ENCODE measurements around the gene BANF2.

Gene BANF2

DNA sequence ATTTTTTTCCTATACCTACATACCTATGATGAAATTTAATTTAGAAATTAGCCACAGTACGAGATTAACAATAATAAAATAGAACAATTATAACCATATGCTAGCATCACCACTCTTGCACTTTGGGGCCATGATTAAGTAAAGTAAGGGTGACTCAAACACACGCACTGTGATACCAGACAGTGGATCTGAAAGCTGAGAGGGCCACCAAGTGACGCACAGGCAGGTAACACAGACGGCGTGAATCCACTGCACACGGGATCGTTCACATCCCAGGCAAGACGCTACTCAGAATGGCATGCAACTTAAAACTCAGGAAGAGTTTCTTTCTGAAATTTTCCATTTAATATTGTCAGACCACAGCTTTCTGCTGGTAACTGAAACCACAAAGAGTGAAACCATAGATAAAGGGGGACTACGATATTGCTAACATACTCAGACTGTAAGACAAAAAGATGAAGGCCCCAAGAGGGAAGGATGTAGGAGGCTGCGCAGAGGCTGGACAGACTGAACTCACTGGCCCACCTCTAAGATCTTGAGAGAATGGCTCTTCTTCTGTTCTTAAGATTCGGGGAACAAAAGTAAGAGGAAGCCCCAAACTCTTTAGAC is 35.6 kb upstream of the BANF2 start:
- Histone ChIP-seq H3K27ac (ENCODE audit: low read depth, low read length) (no peak overlapping the region), H3K4me3 (ENCODE audit: low read depth in 1 of 2, low read length in 2 of 2) (no peak overlapping the region), H3K27me3 (ENCODE audit: control insufficient read depth in 1 of 2, insufficient read depth in 2 of 2, low read length in 2 of 2) (no peaks in the 10 kb centered on the region), H3K9me3 (ENCODE audit: control insufficient read depth in 1 of 2, low read length in 2 of 2) (no peaks in the 10 kb centered on the region), H3K9ac (ENCODE audit: low read depth in 1 of 2, low read length in 2 of 2) (no peak overlapping the region), H3K36me3 (ENCODE audit: control insufficient read depth in 1 of 2, insufficient read depth in 2 of 2, low read length in 2 of 2) (peaks cover 9 to 28% of the 10 kb centered on the region in 2 donors), H3K4me1 (ENCODE audit: control insufficient read depth in 1 of 2, insufficient read depth in 2 of 2, low read length in 2 of 2) (peaks cover 33 to 38% of the 10 kb centered on the region in 2 donors)

- H3K36me3 ChIP-seq (ENCODE audit: control insufficient read depth in 1 of 2, insufficient read depth in 2 of 2, low read length in 2 of 2) = peaks cover 5 to 16% of the 10 kb centered on the region in 2 donors
- no peaks in the 10 kb centered on the region for H3K9me3 ChIP-seq (ENCODE audit: control insufficient read depth in 1 of 2, low read length in 2 of 2)
- no peaks in the 10 kb centered on the region for H3K27me3 ChIP-seq (ENCODE audit: control insufficient read depth in 1 of 2, insufficient read depth in 2 of 2, low read length in 2 of 2)
- peaks cover 28 to 30% of the 10 kb centered on the region in 2 donors for H3K4me1 ChIP-seq (ENCODE audit: control insufficient read depth in 1 of 2, insufficient read depth in 2 of 2, low read length in 2 of 2)
- H3K4me3 ChIP-seq (ENCODE audit: low read depth in 1 of 2, low read length in 2 of 2) = no peak overlapping the region
- no peak overlapping the region for H3K27ac ChIP-seq (ENCODE audit: low read depth, low read length)
- no peak overlapping the region for H3K9ac ChIP-seq (ENCODE audit: low read depth in 1 of 2, low read length in 2 of 2)
These were observed 34.0 kb upstream of the BANF2 start for GRCh38 chr20:17665756-17666155.

GRCh38 chr20:17666481-17666880 is 33.3 kb upstream of the BANF2 start:
- H3K4me1 ChIP-seq (ENCODE audit: control insufficient read depth in 1 of 2, insufficient read depth in 2 of 2, low read length in 2 of 2) = peaks cover 20 to 30% of the 10 kb centered on the region in 2 donors
- peaks cover 5 to 16% of the 10 kb centered on the region in 2 donors for H3K36me3 ChIP-seq (ENCODE audit: control insufficient read depth in 1 of 2, insufficient read depth in 2 of 2, low read length in 2 of 2)
- no peak overlapping the region for H3K4me3 ChIP-seq (ENCODE audit: low read depth in 1 of 2, low read length in 2 of 2)
- no peak overlapping the region for H3K9ac ChIP-seq (ENCODE audit: low read depth in 1 of 2, low read length in 2 of 2)
- no peaks in the 10 kb centered on the region for H3K9me3 ChIP-seq (ENCODE audit: control insufficient read depth in 1 of 2, low read length in 2 of 2)
- no peaks in the 10 kb centered on the region for H3K27me3 ChIP-seq (ENCODE audit: control insufficient read depth in 1 of 2, insufficient read depth in 2 of 2, low read length in 2 of 2)
- no peak overlapping the region for H3K27ac ChIP-seq (ENCODE audit: low read depth, low read length)

DNA sequence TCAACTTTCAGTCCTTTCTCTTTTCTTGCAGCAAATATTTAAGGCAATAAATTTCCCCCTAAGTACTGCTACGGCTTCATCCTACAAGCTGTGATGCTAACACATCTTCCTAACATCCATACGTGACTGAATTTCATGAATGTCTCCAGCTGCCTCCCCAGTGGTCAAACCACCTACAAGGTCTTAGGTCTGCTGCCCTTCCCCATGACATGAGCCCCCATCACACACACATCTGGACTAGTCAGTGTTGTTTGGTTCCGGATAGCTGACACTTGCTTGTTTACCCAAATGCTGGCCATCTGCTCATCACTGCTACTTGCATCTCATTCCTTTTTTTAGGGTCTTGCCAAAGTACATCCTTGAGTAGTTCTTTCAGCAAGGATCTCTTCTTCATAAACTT is 32.3 kb upstream of the BANF2 start:
- Histone ChIP-seq H3K4me3 (ENCODE audit: low read depth in 1 of 2, low read length in 2 of 2) (no peak overlapping the region), H3K27ac (ENCODE audit: low read depth, low read length) (no peak overlapping the region), H3K4me1 (ENCODE audit: control insufficient read depth in 1 of 2, insufficient read depth in 2 of 2, low read length in 2 of 2) (peaks cover 13 to 30% of the 10 kb centered on the region in 2 donors), H3K9ac (ENCODE audit: low read depth in 1 of 2, low read length in 2 of 2) (no peak overlapping the region), H3K27me3 (ENCODE audit: control insufficient read depth in 1 of 2, insufficient read depth in 2 of 2, low read length in 2 of 2) (no peaks in the 10 kb centered on the region), H3K36me3 (ENCODE audit: control insufficient read depth in 1 of 2, insufficient read depth in 2 of 2, low read length in 2 of 2) (peaks cover 5 to 16% of the 10 kb centered on the region in 2 donors), H3K9me3 (ENCODE audit: control insufficient read depth in 1 of 2, low read length in 2 of 2) (no peaks in the 10 kb centered on the region)

- Histone ChIP-seq H3K27me3 (ENCODE audit: control insufficient read depth in 1 of 2, insufficient read depth in 2 of 2, low read length in 2 of 2) (no peaks in the 10 kb centered on the region), H3K4me3 (ENCODE audit: low read depth in 1 of 2, low read length in 2 of 2) (no peak overlapping the region), H3K9me3 (ENCODE audit: control insufficient read depth in 1 of 2, low read length in 2 of 2) (no peaks in the 10 kb centered on the region), H3K36me3 (ENCODE audit: control insufficient read depth in 1 of 2, insufficient read depth in 2 of 2, low read length in 2 of 2) (peaks cover 5 to 18% of the 10 kb centered on the region in 2 donors), H3K27ac (ENCODE audit: low read depth, low read length) (no peak overlapping the region), H3K9ac (ENCODE audit: low read depth in 1 of 2, low read length in 2 of 2) (no peak overlapping the region), H3K4me1 (ENCODE audit: control insufficient read depth in 1 of 2, insufficient read depth in 2 of 2, low read length in 2 of 2) (peaks cover 15 to 22% of the 10 kb centered on the region in 2 donors)
These were observed 31.3 kb upstream of the BANF2 start for GRCh38 chr20:17668432-17668831.

DNA sequence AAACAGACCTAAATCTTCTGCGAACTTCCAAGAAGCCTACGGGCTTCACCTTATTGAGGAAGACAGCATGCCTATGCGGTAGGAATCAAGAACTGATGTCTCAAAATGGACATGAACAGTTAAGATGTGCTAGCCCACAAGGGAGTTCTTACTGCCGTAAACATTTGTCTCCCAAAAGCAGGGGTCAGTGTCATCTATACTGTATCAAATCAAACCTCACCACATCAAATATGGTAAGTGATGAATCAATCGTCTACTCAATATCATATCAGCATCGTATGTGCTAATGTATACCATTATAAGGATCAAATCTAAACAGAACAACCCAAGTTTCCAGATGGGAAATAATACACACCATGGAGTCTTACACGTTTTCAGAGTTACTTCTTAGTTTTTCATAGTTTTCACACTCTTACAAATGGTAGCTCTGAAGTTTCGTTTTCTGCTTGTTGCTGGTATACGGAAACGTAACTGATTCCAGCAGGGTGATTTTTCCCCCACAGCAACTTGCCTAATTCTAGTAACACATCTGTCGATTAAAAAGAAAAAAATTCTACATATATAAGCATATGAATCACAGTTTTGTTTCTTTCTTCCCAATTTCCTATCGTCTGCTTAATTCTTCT is 30.3 kb upstream of the BANF2 start:
- Histone ChIP-seq H3K4me1 (ENCODE audit: control insufficient read depth in 1 of 2, insufficient read depth in 2 of 2, low read length in 2 of 2) (peaks cover 8 to 14% of the 10 kb centered on the region in 2 donors), H3K4me3 (ENCODE audit: low read depth in 1 of 2, low read length in 2 of 2) (no peak overlapping the region), H3K36me3 (ENCODE audit: control insufficient read depth in 1 of 2, insufficient read depth in 2 of 2, low read length in 2 of 2) (peaks cover 5 to 18% of the 10 kb centered on the region in 2 donors), H3K27ac (ENCODE audit: low read depth, low read length) (no peak overlapping the region), H3K9me3 (ENCODE audit: control insufficient read depth in 1 of 2, low read length in 2 of 2) (no peaks in the 10 kb centered on the region), H3K27me3 (ENCODE audit: control insufficient read depth in 1 of 2, insufficient read depth in 2 of 2, low read length in 2 of 2) (no peaks in the 10 kb centered on the region), H3K9ac (ENCODE audit: low read depth in 1 of 2, low read length in 2 of 2) (no peak overlapping the region)

DNA sequence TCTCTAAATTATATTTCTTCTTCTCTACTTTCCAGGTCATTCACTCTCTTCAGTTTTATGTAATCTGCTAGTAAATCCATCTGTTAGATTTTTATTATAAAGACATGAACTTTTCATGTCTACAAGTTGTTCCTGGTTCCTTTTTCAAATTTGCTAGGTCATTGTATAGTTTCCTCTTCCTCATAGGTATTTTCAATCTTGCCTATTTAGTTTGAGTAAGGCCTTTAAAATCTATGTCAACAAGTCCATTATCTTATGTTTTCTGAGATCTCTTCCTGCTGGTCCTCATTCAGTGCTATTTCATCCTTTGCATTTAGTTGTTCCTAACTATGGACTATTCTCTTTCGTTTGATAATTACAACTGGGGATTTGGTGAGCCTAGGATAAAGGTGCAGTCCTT is 28.8 kb upstream of the BANF2 start:
- peaks cover 13 to 27% of the 10 kb centered on the region in 2 donors for H3K4me1 ChIP-seq (ENCODE audit: control insufficient read depth in 1 of 2, insufficient read depth in 2 of 2, low read length in 2 of 2)
- H3K9ac ChIP-seq (ENCODE audit: low read depth in 1 of 2, low read length in 2 of 2) = no peak overlapping the region
- no peak overlapping the region for H3K4me3 ChIP-seq (ENCODE audit: low read depth in 1 of 2, low read length in 2 of 2)
- H3K27me3 ChIP-seq (ENCODE audit: control insufficient read depth in 1 of 2, insufficient read depth in 2 of 2, low read length in 2 of 2) = no peaks in the 10 kb centered on the region
- H3K36me3 ChIP-seq (ENCODE audit: control insufficient read depth in 1 of 2, insufficient read depth in 2 of 2, low read length in 2 of 2) = peaks cover 5 to 32% of the 10 kb centered on the region in 2 donors
- H3K9me3 ChIP-seq (ENCODE audit: control insufficient read depth in 1 of 2, low read length in 2 of 2) = no peaks in the 10 kb centered on the region
- no peak overlapping the region for H3K27ac ChIP-seq (ENCODE audit: low read depth, low read length)

GRCh38 chr20:17671565-17671964 is 28.2 kb upstream of the BANF2 start:
- Histone ChIP-seq H3K4me1 (ENCODE audit: control insufficient read depth in 1 of 2, insufficient read depth in 2 of 2, low read length in 2 of 2) (peaks cover 17 to 32% of the 10 kb centered on the region in 2 donors), H3K9me3 (ENCODE audit: control insufficient read depth in 1 of 2, low read length in 2 of 2) (no peaks in the 10 kb centered on the region), H3K36me3 (ENCODE audit: control insufficient read depth in 1 of 2, insufficient read depth in 2 of 2, low read length in 2 of 2) (peaks cover 5 to 37% of the 10 kb centered on the region in 2 donors), H3K9ac (ENCODE audit: low read depth in 1 of 2, low read length in 2 of 2) (no peak overlapping the region), H3K27me3 (ENCODE audit: control insufficient read depth in 1 of 2, insufficient read depth in 2 of 2, low read length in 2 of 2) (no peaks in the 10 kb centered on the region), H3K4me3 (ENCODE audit: low read depth in 1 of 2, low read length in 2 of 2) (no peak overlapping the region), H3K27ac (ENCODE audit: low read depth, low read length) (no peak overlapping the region)

- Histone ChIP-seq H3K4me1 (ENCODE audit: control insufficient read depth in 1 of 2, insufficient read depth in 2 of 2, low read length in 2 of 2) (peaks cover 17 to 32% of the 10 kb centered on the region in 2 donors), H3K9me3 (ENCODE audit: control insufficient read depth in 1 of 2, low read length in 2 of 2) (no peaks in the 10 kb centered on the region), H3K27ac (ENCODE audit: low read depth, low read length) (no peak overlapping the region), H3K27me3 (ENCODE audit: control insufficient read depth in 1 of 2, insufficient read depth in 2 of 2, low read length in 2 of 2) (no peaks in the 10 kb centered on the region), H3K36me3 (ENCODE audit: control insufficient read depth in 1 of 2, insufficient read depth in 2 of 2, low read length in 2 of 2) (peaks cover 11 to 43% of the 10 kb centered on the region in 2 donors), H3K4me3 (ENCODE audit: low read depth in 1 of 2, low read length in 2 of 2) (no peak overlapping the region), H3K9ac (ENCODE audit: low read depth in 1 of 2, low read length in 2 of 2) (no peak overlapping the region)
These were observed 26.7 kb upstream of the BANF2 start for GRCh38 chr20:17673084-17673483.

GRCh38 chr20:17674722-17675518 is 24.8 kb upstream of the BANF2 start:
- Histone ChIP-seq H3K27me3 (ENCODE audit: control insufficient read depth in 1 of 2, insufficient read depth in 2 of 2, low read length in 2 of 2) (no peaks in the 10 kb centered on the region), H3K9me3 (ENCODE audit: control insufficient read depth in 1 of 2, low read length in 2 of 2) (no peaks in the 10 kb centered on the region), H3K4me3 (ENCODE audit: low read depth in 1 of 2, low read length in 2 of 2) (no peak overlapping the region), H3K36me3 (ENCODE audit: control insufficient read depth in 1 of 2, insufficient read depth in 2 of 2, low read length in 2 of 2) (peaks cover 10 to 49% of the 10 kb centered on the region in 2 donors), H3K9ac (ENCODE audit: low read depth in 1 of 2, low read length in 2 of 2) (no peak overlapping the region), H3K27ac (ENCODE audit: low read depth, low read length) (no peak overlapping the region), H3K4me1 (ENCODE audit: control insufficient read depth in 1 of 2, insufficient read depth in 2 of 2, low read length in 2 of 2) (peaks cover 28 to 50% of the 10 kb centered on the region in 2 donors)

Data from duodenal mucosa (tissue), 2 donors.